HEK293 (cell line): Measurements from ENCODE around the gene SSU72.
A peak's percentile ranks its signal among the peaks of the same experiment; 100 is the strongest.

Experiments used
- BCL11A ChIP-seq: fragments of 450-650 bp; formaldehyde crosslinking; IDR thresholded peaks from 2 replicates; pipeline ENCODE4 v1.5.1; 2016; ENCODE audit warnings: low read depth, missing biosample characterization, missing genetic modification characterization
- GLI2 ChIP-seq: fragments of 450-650 bp; formaldehyde crosslinking; IDR thresholded peaks from 2 replicates; pipeline ENCODE4; 2017; ENCODE audit warnings: missing biosample characterization, missing genetic modification characterization, low read depth, borderline replicate concordance
- GLIS1 ChIP-seq: fragments of 450-650 bp; formaldehyde crosslinking; IDR thresholded peaks from 2 replicates; pipeline ENCODE4 v1.5.1; 2016; ENCODE audit warnings: missing biosample characterization, missing genetic modification characterization
- IKZF3 ChIP-seq: fragments of 450-650 bp; IDR thresholded peaks from 2 replicates; pipeline ENCODE4 v1.5.0; 2018; ENCODE audit warnings: missing biosample characterization, mild to moderate bottlenecking, missing genetic modification characterization, moderate library complexity
- KLF10 ChIP-seq: fragments of 450-650 bp; IDR thresholded peaks from 2 replicates; pipeline ENCODE4 v1.5.1; 2018; ENCODE audit warnings: missing biosample characterization, mild to moderate bottlenecking, missing genetic modification characterization
- PRDM1 ChIP-seq: fragments of 450-650 bp; formaldehyde crosslinking; IDR thresholded peaks from 2 replicates; pipeline ENCODE4; 2016; ENCODE audit warnings: missing biosample characterization, missing genetic modification characterization
- REPIN1 ChIP-seq: fragments of 450-650 bp; formaldehyde crosslinking; IDR thresholded peaks from 2 replicates; pipeline ENCODE4 v1.5.1; 2017; ENCODE audit warnings: missing biosample characterization, missing genetic modification characterization, low read depth
- SCRT1 ChIP-seq: fragments of 450-650 bp; formaldehyde crosslinking; IDR thresholded peaks from 2 replicates; pipeline ENCODE4 v1.5.1; 2016; ENCODE audit warnings: missing biosample characterization, missing genetic modification characterization, borderline replicate concordance
- ZBTB20 ChIP-seq: fragments of 450-650 bp; formaldehyde crosslinking; IDR thresholded peaks from 2 replicates; pipeline ENCODE4 v1.5.1; 2016; ENCODE audit warnings: missing biosample characterization, missing genetic modification characterization
- ZFHX2 ChIP-seq: fragments of 450-650 bp; formaldehyde crosslinking; conservative IDR thresholded peaks from 2 replicates; pipeline ENCODE4 v1.5.1; 2016; ENCODE audit warnings: missing biosample characterization, missing genetic modification characterization
- ZFP37 ChIP-seq: fragments of 450-650 bp; formaldehyde crosslinking; IDR thresholded peaks from 2 replicates; pipeline ENCODE4 v1.5.1; 2016; ENCODE audit warnings: missing biosample characterization, missing genetic modification characterization
- ZFP41 ChIP-seq: fragments of 450-650 bp; formaldehyde crosslinking; IDR thresholded peaks from 2 replicates; pipeline ENCODE4 v1.5.1; 2016; ENCODE audit warnings: missing biosample characterization, missing genetic modification characterization, borderline replicate concordance
- ZNF211 ChIP-seq: fragments of 450-650 bp; formaldehyde crosslinking; IDR thresholded peaks from 2 replicates; pipeline ENCODE4 v1.5.1; 2016; ENCODE audit warnings: low read depth, missing biosample characterization, missing genetic modification characterization
- ZNF239 ChIP-seq: fragments of 450-650 bp; formaldehyde crosslinking; IDR thresholded peaks from 2 replicates; pipeline ENCODE4 v1.5.1; 2016; ENCODE audit warnings: missing biosample characterization, missing genetic modification characterization
- ZNF24 ChIP-seq: fragments of 450-650 bp; formaldehyde crosslinking; IDR thresholded peaks from 2 replicates; pipeline ENCODE4 v1.5.1; 2016; ENCODE audit warnings: missing biosample characterization, missing genetic modification characterization
- ZNF549 ChIP-seq: fragments of 450-650 bp; IDR thresholded peaks from 2 replicates; pipeline ENCODE4 v1.5.1; 2018; ENCODE audit warnings: missing biosample characterization, missing genetic modification characterization, mild to moderate bottlenecking, inconsistent platforms, moderate library complexity
- ZNF560 ChIP-seq: fragments of 450-650 bp; formaldehyde crosslinking; IDR thresholded peaks from 2 replicates; pipeline ENCODE4 v1.5.1; 2017; ENCODE audit warnings: missing biosample characterization, missing genetic modification characterization, borderline replicate concordance
- ZNF600 ChIP-seq: fragments of 450-650 bp; formaldehyde crosslinking; IDR thresholded peaks from 2 replicates; pipeline ENCODE4 v1.5.1; 2016; ENCODE audit warnings: missing biosample characterization, missing genetic modification characterization
- ZNF791 ChIP-seq: fragments of 450-650 bp; formaldehyde crosslinking; IDR thresholded peaks from 2 replicates; pipeline ENCODE4 v1.5.1; 2016; ENCODE audit warnings: missing biosample characterization, missing genetic modification characterization
- ZNF792 ChIP-seq: fragments of 450-650 bp; formaldehyde crosslinking; IDR thresholded peaks from 2 replicates; pipeline ENCODE4 v1.5.1; 2016; ENCODE audit warnings: missing biosample characterization, missing genetic modification characterization
- TF ChIP-seq, protein P1 (sequence below): fragments of 450-650 bp; formaldehyde crosslinking; IDR thresholded peaks from 2 replicates; pipeline ENCODE4 v1.5.1; 2016; ENCODE audit warnings: missing biosample characterization, missing genetic modification characterization
- TF ChIP-seq, protein P2 (sequence below): fragments of 450-650 bp; formaldehyde crosslinking; IDR thresholded peaks from 2 replicates; pipeline ENCODE4 v1.5.1; 2016; ENCODE audit warnings: missing biosample characterization, missing genetic modification characterization
- TF ChIP-seq, protein P3 (sequence below): fragments of 450-650 bp; IDR thresholded peaks from 2 replicates; pipeline ENCODE4 v1.5.1; 2018; ENCODE audit warnings: missing biosample characterization, missing genetic modification characterization
- TF ChIP-seq, protein P4 (sequence below): fragments of 450-650 bp; formaldehyde crosslinking; IDR thresholded peaks from 2 replicates; pipeline ENCODE4 v1.5.1; 2016; ENCODE audit warnings: missing biosample characterization, missing genetic modification characterization
- TF ChIP-seq, protein P5 (sequence below): fragments of 450-650 bp; formaldehyde crosslinking; IDR thresholded peaks from 2 replicates; pipeline ENCODE4 v1.5.1; 2017; ENCODE audit warnings: missing biosample characterization, missing genetic modification characterization
- TF ChIP-seq, protein P6 (sequence below): fragments of 450-650 bp; formaldehyde crosslinking; IDR thresholded peaks from 2 replicates; pipeline ENCODE4 v1.5.1; 2016; ENCODE audit warnings: missing biosample characterization, missing genetic modification characterization
- TF ChIP-seq, protein P7 (sequence below): fragments of 450-650 bp; formaldehyde crosslinking; IDR thresholded peaks from 2 replicates; pipeline ENCODE4 v1.5.1; 2016; ENCODE audit warnings: missing biosample characterization, missing genetic modification characterization, borderline replicate concordance

Gene SSU72

DNA sequence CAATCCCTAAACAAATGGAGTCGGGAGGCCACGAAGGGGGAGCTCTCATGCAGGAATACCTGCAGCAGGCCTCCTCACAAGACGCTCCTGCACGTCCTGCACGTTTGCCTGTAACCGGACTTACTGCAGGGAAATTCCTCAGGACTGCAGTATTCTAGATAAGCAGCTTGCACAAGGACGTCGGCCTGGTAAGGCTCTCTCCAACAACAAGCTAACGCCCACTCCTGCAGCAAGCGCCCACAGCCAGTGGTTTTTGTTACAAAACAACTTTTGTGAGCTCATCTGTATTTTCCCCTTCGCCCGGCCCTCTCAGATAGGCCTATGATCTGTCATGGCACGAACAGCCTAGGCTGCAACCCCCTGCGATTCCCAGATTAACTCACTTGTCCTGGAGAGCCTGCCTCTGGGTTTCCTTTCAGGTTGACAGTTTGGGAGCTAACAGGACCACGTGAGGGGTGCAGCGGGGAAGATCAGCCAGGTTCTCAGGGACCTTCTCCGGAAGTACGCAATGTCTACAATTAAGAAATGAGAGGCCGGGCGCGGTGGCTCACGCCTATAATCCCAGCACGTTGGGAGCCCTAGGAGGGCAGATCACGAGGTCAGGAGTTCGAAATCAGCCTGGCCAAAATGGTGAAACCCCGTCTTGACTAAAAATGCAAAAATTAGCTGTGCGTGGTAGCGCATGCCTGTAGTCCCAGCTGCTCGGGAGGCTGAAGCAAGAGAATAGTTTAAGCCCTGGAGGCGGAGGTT is 39.7 kb upstream of the SSU72 start (continued):
- TF ChIP-seq, protein P1, sequence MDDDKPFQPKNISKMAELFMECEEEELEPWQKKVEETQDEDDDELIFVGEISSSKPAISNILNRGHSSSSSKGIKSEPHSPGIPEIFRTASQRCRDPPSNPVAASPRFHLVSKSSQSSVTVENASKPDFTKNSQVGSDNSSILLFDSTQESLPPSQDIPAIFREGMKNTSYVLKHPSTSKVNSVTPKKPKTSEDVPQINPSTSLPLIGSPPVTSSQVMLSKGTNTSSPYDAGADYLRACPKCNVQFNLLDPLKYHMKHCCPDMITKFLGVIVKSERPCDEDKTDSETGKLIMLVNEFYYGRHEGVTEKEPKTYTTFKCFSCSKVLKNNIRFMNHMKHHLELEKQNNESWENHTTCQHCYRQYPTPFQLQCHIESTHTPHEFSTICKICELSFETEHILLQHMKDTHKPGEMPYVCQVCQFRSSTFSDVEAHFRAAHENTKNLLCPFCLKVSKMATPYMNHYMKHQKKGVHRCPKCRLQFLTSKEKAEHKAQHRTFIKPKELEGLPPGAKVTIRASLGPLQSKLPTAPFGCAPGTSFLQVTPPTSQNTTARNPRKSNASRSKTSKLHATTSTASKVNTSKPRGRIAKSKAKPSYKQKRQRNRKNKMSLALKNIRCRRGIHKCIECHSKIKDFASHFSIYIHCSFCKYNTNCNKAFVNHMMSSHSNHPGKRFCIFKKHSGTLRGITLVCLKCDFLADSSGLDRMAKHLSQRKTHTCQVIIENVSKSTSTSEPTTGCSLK, result no peak
- TF ChIP-seq PRDM1 (tag by site-specific recombination) (no peak), ZNF791 (no peak), IKZF3 (tag by site-specific recombination) (no peak), GLIS1 (peak; percentile 54), ZNF24 (peak; percentile 49; the same call in 1 of the 2 replicates), ZFHX2 (tag by site-specific recombination) (peak; percentile 90), ZNF211 (tag by site-specific recombination) (no peak), ZNF600 (tag by site-specific recombination) (no peak), KLF10 (tag by site-specific recombination) (no peak), SCRT1 (no peak), ZNF239 (tag by site-specific recombination) (no peak), ZFP41 (no peak), GLI2 (tag by site-specific recombination) (no peak), REPIN1 (tag by site-specific recombination) (no peak; the same call in 1 of the 2 replicates), BCL11A (tag by site-specific recombination) (no peak), ZBTB20 (tag by site-specific recombination) (no peak), ZNF792 (0 out of 2 replicates have a peak, but pooled peaks have one; percentile 37), ZNF560 (tag by site-specific recombination) (no peak), ZNF549 (tag by site-specific recombination) (no peak), ZFP37 (tag by site-specific recombination) (no peak)
- TF ChIP-seq, protein P2, sequence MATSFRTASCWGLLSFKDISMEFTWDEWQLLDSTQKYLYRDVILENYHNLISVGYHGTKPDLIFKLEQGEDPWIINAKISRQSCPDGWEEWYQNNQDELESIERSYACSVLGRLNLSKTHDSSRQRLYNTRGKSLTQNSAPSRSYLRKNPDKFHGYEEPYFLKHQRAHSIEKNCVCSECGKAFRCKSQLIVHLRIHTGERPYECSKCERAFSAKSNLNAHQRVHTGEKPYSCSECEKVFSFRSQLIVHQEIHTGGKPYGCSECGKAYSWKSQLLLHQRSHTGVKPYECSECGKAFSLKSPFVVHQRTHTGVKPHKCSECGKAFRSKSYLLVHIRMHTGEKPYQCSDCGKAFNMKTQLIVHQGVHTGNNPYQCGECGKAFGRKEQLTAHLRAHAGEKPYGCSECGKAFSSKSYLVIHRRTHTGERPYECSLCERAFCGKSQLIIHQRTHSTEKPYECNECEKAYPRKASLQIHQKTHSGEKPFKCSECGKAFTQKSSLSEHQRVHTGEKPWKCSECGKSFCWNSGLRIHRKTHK (tag by site-specific recombination), result no peak
- TF ChIP-seq, protein P3, sequence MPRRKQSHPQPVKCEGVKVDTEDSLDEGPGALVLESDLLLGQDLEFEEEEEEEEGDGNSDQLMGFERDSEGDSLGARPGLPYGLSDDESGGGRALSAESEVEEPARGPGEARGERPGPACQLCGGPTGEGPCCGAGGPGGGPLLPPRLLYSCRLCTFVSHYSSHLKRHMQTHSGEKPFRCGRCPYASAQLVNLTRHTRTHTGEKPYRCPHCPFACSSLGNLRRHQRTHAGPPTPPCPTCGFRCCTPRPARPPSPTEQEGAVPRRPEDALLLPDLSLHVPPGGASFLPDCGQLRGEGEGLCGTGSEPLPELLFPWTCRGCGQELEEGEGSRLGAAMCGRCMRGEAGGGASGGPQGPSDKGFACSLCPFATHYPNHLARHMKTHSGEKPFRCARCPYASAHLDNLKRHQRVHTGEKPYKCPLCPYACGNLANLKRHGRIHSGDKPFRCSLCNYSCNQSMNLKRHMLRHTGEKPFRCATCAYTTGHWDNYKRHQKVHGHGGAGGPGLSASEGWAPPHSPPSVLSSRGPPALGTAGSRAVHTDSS, result no peak
- TF ChIP-seq, protein P4, sequence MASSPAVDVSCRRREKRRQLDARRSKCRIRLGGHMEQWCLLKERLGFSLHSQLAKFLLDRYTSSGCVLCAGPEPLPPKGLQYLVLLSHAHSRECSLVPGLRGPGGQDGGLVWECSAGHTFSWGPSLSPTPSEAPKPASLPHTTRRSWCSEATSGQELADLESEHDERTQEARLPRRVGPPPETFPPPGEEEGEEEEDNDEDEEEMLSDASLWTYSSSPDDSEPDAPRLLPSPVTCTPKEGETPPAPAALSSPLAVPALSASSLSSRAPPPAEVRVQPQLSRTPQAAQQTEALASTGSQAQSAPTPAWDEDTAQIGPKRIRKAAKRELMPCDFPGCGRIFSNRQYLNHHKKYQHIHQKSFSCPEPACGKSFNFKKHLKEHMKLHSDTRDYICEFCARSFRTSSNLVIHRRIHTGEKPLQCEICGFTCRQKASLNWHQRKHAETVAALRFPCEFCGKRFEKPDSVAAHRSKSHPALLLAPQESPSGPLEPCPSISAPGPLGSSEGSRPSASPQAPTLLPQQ (tag by site-specific recombination), result no peak
- TF ChIP-seq, protein P5, sequence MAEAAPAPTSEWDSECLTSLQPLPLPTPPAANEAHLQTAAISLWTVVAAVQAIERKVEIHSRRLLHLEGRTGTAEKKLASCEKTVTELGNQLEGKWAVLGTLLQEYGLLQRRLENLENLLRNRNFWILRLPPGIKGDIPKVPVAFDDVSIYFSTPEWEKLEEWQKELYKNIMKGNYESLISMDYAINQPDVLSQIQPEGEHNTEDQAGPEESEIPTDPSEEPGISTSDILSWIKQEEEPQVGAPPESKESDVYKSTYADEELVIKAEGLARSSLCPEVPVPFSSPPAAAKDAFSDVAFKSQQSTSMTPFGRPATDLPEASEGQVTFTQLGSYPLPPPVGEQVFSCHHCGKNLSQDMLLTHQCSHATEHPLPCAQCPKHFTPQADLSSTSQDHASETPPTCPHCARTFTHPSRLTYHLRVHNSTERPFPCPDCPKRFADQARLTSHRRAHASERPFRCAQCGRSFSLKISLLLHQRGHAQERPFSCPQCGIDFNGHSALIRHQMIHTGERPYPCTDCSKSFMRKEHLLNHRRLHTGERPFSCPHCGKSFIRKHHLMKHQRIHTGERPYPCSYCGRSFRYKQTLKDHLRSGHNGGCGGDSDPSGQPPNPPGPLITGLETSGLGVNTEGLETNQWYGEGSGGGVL (tag by site-specific recombination), result no peak
- TF ChIP-seq, protein P6, sequence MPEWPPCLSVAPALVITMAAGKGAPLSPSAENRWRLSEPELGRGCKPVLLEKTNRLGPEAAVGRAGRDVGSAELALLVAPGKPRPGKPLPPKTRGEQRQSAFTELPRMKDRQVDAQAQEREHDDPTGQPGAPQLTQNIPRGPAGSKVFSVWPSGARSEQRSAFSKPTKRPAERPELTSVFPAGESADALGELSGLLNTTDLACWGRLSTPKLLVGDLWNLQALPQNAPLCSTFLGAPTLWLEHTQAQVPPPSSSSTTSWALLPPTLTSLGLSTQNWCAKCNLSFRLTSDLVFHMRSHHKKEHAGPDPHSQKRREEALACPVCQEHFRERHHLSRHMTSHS, result no peak
- TF ChIP-seq, protein P7, sequence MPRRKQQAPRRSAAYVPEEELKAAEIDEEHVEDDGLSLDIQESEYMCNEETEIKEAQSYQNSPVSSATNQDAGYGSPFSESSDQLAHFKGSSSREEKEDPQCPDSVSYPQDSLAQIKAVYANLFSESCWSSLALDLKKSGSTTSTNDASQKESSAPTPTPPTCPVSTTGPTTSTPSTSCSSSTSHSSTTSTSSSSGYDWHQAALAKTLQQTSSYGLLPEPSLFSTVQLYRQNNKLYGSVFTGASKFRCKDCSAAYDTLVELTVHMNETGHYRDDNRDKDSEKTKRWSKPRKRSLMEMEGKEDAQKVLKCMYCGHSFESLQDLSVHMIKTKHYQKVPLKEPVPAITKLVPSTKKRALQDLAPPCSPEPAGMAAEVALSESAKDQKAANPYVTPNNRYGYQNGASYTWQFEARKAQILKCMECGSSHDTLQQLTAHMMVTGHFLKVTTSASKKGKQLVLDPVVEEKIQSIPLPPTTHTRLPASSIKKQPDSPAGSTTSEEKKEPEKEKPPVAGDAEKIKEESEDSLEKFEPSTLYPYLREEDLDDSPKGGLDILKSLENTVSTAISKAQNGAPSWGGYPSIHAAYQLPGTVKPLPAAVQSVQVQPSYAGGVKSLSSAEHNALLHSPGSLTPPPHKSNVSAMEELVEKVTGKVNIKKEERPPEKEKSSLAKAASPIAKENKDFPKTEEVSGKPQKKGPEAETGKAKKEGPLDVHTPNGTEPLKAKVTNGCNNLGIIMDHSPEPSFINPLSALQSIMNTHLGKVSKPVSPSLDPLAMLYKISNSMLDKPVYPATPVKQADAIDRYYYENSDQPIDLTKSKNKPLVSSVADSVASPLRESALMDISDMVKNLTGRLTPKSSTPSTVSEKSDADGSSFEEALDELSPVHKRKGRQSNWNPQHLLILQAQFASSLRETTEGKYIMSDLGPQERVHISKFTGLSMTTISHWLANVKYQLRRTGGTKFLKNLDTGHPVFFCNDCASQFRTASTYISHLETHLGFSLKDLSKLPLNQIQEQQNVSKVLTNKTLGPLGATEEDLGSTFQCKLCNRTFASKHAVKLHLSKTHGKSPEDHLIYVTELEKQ (tag by site-specific recombination), result no peak
